HG02973 (cell line): ENCODE data around the gene CTCF.

Experiments used
- ATAC-seq: cut with Tn5 transposase; IDR thresholded peaks from one replicate; pipeline ENCODE4 v1.9.1; 2021; ENCODE audit warnings: moderate library complexity; ENCODE audit not compliant: unreplicated experiment

Gene CTCF

DNA sequence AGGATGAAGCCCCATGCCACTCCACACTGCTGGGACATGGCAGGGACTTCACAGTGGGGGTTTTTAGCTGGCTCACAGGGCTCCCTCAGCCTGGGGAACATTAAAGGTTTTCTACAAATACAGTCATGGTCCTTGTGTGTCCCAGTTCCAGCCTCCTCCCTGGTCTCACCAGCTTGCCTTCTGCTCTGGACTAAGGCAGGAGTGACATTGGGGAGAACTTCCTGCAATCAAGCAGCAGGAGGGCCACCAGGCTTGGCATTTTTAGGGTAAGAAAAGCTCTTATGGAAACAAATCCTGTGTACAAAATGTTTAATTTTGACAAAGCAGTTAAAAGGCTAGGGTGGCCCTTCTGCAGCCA lies 100.3 kb downstream of the CTCF start:
- ATAC-seq, result no peak

DNA sequence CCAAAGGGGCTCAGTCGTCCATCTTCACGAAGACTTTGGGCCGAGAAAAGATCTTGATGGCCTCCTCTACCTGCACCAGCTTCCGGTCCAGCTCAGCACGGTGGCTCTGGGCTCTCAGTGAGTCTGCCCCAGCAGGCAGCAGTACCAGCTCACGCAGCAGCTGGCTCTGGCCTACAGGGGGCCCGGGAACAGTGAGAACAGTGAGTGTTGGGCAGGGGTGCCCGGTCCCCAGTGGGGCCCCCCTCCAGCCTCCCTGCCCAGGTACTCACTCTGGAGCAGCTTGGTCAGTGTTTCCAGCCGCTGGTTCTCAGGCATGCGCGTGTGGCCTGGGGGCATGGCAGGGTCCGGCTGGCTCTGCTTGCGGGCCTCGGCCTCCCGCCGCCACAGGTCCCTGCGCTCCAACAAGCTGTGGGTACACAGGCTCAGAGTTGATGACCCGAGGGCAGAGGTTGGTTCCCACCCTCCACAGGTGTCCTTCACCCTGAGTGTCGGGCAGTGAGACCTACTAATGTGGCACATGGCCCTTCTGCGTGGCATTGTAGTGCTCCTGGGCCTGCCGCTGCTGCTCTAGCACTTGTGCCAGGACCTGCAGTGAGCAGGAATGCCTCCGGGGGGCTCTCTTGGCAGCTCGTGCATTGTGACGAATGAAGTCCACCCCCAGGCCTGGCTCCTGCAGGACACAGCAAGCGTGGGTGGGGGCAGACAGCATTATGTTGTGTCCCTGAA lies 101.0 kb downstream of the CTCF start:
- ATAC-seq, result no peak

DNA sequence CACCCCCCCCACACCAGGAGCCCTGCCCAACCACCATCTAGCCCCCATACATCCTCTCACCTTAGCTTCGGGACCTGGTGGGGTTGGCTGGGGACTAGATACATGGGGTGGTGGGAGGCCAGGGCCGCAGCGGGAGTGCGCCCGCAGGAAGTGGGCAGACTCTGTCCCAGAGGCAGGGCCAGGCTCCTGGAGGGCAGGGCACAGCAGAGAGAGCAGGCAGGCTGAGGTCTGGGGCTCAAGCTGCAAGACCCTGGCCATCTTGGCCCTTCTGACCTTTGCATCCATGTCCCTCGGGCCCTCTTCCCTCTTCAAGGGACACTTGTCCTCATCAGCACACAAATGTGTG lies 101.5 kb downstream of the CTCF start:
- no peak for ATAC-seq

DNA sequence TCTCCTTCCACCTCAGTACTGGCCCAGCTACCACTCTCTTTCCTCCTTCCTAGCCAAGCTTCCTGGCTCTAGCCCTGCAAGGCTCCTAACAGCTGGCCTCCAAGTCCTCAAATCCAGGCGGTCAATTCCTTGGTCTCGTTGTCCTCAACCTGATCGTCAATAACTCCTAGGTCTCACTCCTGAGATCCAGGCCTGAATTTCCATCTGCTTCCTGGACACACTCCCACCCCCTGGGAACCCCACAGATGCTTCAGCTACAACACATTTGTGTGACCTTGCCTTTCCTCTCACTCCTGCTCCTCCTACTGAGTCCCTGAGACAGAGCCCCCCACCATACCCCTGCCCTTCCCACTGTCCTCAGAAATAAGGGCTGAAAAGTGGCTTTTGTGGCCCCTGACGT lies 101.9 kb downstream of the CTCF start:
- ATAC-seq, result no peak

DNA sequence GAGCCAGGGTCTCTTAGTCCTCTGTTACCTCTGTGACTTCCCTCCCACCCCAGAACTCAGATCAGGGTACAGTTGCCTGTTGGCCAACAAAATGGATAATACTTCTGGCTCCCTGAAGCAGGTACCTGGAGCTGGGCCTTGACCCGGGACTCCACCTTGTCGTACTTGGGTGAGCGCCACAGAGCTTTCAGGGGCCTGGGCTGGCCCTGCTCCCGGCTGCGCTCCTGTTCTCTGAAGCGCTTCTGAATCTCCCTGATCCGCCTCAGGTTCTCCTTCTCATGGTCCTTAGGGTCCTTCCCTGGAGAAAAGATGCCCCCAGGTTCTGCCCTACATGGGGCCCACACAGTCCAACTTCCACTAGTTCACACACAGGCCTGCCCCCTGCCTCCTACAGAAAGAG lies 102.5 kb downstream of the CTCF start:
- ATAC-seq, result no peak

DNA sequence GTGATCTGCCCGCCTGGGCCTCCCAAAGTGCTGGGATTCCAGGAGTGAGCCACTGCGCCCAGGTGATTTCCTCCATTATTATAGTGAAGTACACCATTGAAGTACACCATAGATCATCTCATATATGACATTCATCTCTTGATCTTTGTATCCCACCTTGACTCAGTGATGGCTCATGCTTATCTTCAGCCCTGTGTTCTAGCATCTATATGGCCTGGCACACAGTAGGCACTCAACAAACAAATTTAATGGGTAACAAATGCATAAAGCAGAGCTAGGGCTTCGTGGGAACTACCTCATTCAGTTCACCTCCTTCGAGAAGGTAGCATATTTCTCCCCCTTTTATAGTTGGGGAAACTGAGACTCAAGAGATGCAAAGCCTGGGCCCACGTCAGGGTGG lies 103.3 kb downstream of the CTCF start:
- no peak for ATAC-seq

DNA sequence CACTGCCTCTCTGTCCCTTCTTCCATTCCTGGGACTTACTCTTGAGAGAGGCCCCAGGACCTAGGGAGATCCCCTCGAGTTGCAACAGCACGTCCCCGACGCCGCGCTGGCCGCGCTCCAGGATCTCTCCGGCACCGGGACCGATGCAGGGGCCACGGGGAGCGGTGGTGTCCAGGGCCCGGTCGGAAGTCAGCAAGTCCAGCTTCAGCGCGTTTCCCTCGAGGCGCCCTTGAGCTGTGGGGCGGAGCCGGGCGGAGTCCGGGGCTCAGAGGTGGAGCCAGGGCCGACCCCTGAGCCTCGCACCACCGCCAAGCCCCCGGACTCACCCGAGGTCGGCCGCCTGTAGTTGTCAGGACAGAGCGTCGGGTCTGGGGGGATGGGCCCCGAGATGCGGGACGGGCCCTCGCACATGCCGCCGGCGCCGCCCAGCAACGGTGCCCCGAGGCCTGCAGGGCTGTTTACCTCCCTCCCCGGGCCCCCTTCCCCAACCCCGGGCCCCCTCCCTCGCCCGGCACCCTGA lies 103.8 kb downstream of the CTCF start:
- no peak for ATAC-seq

DNA sequence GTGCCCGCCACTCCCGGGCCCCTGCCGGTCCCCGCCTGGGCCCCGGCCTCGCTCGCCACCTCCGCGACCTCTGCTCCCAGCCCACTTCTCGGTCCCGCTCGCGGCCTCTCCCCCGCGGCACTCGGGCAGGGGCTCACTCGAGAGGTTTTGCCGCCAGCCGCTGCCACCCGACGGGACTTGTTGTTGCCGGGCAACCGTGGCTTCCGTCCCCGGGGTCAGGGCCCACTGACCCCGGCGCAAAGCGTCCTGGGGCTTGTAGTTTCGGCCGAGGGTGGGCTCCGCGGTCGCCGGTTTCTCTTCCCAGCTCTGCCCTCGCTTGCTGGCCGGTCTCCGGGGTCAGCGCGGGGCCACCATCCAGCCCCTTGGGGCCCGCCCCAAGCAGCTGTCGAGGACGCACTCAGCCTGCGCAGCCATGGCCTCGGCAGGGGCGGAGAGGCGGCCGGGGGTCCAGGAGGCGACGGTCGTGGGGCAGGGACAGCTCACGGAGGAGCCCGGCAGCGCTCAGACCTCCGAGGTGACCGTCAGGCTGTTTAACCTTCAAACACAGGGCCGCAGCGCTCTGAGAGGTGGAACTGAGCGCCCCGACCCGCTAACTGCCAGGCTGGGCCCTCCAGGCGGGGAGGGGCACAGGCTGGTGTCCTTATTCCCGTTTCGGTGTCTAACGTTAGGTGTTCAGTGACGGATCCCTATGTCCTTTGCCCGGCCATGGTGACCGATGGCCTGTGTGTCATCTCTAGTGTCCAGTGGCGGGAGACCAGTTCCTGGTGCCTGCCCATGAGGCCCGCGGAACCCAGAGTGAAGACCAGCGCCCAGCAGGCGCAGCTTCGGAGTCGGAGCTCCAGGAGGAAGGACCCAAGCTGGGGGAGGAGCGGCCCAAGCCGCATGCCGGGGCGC lies 104.5 kb downstream of the CTCF start, which contains the start of the genes C16orf86 and ENKD1:
C16orf86 (plus strand) TSS at position 256 of the 894 bp plus-strand sequence; CDS start at position 413, 157 bp downstream.
ENKD1 (minus strand) TSS at position 192 of the 894 bp plus-strand sequence. CDS start 308 bp downstream, outside the sequence.
- ATAC-seq, result peak; percentile 47

DNA sequence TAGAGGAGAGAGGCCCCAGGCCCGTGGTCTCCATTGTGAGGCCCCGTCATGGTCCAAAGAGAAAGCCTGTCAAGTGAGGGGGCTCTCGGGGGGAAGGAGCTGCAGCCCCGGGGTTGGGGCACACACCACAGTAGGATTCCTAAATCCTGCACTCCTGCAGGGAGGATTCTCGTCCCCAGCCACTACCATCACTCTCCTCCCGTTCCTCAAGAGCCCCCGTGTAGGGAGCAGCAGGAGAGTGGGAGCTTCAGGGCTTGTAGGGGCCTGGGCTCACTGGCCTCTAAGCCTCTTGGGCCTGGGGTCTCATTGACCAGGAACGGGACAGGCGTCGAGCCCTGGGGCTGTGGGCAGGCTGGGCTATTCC lies 105.1 kb downstream of the CTCF start:
- ATAC-seq, result no peak

DNA sequence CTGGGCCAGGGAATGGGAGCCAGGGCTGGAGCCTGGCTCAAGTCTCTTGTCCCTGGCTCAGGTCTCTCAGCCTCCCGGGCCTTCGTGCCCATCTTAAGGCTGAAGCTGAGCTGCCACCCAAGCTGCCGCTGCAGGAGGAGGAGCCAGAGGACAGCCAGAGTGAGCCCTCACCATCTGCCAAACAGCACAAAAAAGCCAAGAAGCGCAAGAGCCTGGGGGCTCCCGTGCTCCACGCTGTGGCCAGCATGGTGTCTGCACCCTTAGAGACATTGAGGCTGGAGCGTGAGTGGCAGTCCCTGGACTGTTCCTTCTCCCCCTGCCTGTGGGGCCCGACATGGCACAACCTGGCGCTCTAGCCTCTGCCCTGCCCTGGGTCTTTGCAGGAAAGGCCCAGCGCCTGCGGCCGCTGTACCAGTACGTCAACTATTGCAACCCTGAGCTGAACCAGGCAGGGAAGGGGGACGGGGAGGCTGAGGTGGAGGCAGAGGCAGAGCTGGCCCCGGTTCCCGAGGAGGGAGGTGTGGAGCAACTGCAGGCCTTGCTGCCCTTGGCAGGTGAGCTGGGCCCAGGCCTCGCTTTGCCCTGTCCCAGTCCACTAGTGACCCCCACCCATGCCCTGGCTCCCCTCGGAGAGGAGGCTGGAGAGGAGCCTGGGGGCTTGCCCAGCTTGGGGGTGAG lies 105.6 kb downstream of the CTCF start:
- no peak for ATAC-seq

DNA sequence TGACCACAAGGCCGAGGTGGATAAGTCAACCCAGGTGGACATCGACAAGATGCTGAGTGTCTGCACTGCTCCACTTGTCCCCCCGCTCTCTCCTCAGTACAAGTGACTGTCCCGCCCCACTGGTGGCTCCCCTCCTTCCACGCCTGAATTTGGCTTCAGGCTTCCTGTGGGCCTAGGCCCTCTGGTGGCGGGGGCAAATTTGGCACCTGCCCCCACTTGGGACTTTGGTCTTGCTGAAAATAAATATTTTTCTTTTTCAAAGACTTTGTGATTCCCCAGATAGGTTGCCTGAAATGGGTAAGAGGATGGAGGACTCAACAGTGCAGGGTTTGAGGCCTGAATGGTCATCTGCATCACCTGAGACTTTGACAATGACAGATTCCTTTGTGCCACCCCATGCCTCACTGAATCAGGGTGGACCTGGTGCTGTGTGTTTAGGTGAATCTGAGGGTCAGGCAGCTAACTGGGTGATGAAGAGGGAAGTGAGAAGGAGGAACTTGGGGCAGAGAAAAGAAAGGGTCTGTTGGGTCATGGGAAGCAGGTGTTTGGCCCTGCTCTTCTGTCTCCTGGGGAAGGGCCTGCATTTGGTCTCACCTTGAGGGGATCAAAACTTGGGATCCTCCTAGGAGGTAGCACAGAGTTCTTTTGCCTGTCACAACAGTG lies 106.3 kb downstream of the CTCF start:
- ATAC-seq, result no peak

DNA sequence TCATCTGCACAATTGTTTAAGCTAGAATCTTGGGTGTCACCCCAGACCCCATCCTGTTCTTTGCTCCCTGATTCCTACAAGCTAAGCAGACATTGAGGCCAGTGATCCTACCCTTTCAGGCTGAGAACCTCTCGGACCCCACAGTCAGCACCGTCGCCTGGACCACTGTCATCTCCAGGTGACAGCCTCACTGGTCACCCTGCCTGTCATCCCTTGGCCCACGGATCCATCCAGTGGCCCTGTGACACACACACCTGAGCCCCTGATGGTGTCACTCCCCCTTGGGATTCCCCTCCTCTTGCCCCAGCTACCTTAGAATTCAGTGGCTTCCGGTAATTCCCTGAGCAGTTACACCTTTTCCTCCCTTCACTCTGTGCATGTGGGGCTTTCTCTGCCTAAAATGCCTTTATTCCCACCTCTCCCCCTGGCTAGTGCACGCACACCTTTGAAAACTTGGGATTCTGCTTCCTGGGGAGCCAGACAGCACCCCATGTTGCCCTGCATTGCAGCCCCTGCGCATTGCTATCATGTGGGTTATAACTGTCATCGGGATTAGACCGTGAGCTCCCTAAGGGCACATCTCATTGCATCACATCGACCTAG lies 107.3 kb downstream of the CTCF start:
- ATAC-seq, result no peak

DNA sequence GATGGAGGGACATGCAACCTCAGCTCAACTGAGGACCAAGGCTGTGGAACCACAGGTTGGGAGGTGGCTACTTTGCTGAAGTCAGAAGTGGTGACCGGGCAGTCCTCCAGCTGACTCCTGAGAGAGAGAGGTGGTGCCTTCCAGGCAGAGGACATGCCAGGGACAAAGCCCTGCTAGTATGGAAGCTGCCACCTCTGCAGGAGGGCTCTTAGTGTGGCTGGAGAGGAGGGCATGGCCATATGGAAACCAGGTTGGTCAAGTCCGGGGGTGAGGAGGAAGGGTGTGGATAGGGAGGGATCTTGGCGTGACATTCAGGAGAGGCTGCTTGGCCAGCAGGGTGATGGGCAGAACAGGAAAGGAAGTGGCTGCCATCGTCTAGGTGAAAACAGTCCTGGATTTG lies 110.0 kb downstream of the CTCF start:
- no peak for ATAC-seq

DNA sequence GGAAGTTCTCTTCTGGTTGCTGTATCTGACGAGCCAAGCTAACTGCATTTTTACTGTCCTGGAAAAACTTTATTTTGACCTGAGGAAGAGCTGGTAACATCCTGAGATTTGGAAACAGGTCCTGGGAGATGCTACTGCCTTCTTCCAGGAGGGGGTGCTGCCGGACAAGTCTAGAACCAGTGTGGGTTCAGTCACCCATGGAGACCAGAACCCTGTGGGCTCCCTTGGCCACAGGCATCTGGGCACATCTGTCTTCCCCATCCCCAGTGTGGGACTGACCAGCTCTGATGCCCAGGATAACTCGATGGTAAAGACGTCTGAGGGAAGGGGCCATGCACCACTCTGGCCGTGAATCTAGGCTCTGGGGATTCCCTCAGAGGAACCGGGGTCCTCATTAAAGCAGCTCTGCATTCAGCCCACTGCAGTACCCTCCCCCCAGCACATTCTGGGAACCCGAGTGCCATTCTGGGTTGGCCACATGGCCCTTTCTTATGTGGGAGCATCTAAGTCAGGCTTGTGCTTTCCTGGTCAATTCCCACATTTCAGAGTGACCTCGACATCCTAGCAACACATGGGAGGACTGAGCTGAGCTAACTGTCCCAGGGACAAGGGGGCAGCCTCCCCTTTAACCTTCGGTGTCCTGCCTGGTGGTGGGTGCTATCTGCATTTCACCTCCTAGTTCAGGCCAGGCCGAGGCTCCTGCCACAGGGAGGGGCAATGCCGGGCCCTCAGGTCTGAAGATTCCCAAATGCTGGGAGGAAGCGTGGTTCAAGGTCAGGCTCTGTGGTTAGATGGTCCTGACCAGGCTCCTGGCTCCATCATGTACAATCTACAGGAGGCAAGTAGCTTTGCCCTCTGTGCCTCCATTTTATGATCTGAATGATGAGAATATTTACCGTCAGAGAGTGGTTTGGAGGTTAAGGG lies 110.7 kb downstream of the CTCF start:
- no peak for ATAC-seq

DNA sequence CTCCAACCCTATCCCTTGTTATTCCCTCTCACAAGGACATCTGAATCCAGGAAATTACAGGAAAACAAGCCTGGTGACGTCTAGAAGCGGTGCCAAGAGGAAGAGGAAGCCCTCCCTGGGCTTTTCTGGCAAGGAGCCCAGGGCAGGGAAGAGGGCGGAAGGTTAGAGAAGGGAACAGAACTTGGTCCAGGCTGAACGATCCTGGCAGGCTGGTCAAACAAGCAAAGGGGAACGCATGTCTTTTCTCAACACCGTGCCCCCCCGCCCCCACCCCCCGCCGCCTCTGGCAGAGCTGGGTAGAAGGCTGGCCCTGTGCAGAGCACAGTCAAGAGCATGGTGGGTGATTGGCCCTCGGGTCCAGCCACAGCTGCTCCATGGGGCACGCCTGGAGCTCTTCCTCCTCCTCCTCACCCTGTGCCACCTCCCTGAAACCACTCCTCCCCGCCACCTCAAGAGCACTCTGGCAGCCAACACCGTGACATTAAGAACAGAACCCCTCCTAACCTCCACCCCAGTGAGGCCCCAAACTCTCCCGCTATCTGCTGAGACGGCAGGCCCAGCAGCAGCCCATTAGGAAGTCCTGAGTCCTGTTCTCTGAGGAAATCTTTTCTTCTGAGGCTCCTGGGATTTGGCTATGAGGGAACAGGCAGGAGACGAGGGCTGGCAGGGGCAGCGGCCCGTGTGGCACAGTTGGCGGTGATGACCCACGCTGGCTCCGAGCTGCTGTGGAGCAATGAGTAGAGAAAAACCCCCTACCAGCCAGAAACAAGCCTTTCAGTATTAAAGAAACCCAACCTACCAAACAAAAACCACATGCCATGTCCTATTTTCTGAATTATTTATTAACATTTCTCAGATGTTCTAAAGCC lies 111.6 kb downstream of the CTCF start:
- no peak for ATAC-seq

DNA sequence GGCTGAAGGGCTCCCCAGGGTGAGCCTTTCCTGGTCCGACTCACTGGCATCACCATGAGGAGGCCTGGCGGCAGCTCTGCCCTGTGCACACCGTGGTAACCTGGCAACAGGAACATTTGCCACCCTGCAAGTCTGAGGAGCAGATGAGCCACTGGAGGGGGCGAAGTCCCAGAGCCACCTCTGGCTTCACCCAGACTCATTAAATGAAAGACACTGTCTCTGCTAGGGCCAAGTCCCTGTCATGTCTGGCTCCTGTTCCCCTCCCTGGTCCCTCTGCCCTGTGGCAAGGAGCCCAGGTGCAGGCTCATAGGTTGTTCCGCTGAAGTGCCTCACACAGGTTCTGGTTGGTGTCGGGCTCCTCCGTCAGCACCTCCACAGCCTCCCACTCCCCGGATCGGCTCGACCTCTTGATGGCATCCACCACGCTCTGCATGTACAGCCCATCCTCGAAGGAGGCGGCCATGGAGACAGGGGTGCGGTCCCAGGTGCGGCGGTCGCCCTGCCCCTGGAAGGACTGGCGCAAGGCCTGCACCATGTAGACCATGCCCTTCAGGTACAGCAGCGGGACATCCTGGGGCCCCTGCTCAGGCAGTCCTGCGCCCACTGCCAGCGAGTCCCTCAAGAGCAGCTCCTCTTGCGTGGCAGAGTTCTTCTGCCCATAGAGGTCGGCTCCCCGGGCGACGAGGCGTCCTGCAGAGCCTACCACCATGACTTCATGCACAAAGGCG lies 112.7 kb downstream of the CTCF start:
- ATAC-seq, result no peak

DNA sequence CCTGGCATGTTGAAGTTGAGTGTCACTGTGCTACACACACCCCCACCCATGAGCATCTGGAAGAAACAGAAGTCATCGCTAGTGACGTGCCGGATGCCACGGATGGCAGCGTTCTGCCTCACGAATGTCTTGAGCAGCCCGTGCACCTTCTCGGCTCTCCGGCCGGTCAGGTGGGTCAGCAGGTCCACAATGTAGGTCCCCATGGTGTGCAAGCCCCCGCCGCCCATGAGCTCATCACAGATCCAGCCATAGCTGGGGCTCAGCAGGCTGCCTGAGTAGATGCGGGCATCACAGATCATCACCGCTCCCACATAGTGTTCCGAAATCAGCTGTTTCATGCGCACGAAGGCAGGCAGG lies 113.2 kb downstream of the CTCF start:
- no peak for ATAC-seq

DNA sequence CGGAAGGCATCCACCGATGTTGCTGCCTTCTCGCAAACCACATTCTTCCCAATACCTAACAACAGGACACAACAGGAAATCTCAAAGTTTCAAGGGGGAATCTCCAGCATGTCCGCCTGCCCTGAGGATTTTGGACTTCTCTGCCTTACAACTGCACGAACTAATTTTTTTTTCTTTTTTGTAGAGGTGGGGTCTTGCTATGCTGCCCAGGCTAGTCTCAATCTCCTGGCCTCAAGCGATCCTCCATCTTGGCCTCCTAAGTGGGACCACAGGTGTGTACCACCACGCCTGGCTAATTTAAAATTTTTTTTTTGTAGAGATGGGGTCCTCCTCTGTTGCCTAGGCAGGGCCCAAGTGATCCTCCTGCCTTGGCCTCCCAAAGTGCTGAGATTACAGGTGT lies 113.7 kb downstream of the CTCF start:
- no peak for ATAC-seq
